GM18867 (cell line): Measurements from ENCODE around the gene GLI3.

ENCODE experiments used
- ATAC-seq: cut with Tn5 transposase; IDR thresholded peaks from one replicate; pipeline ENCODE4 v1.9.1; 2021; ENCODE audit warnings: mild to moderate bottlenecking, moderate library complexity; ENCODE audit not compliant: unreplicated experiment

The GLI3 gene

GRCh38 chr7:41940760-41941343, 296.2 kb downstream of the GLI3 start:
- ATAC-seq: peak; percentile 85

GRCh38 chr7:41938371-41938770, 298.6 kb downstream of the GLI3 start:
- no peak for ATAC-seq

GRCh38 chr7:41933427-41933826, 303.6 kb downstream of the GLI3 start:
- no peak for ATAC-seq

GRCh38 chr7:41931263-41931646, 305.8 kb downstream of the GLI3 start:
- ATAC-seq: peak; percentile 42

- peak; percentile 82 for ATAC-seq
These were observed 306.3 kb downstream of the GLI3 start for GRCh38 chr7:41930538-41931262.

GRCh38 chr7:41928781-41929180, 308.2 kb downstream of the GLI3 start:
- ATAC-seq: no peak

GRCh38 chr7:41928166-41928565, 308.8 kb downstream of the GLI3 start:
- ATAC-seq: no peak

GRCh38 chr7:41927380-41927779, 309.6 kb downstream of the GLI3 start:
- no peak for ATAC-seq

- ATAC-seq: no peak
These were observed 311.1 kb downstream of the GLI3 start for GRCh38 chr7:41925946-41926345.

- no peak for ATAC-seq
These were observed 312.2 kb downstream of the GLI3 start for GRCh38 chr7:41924796-41925195.

- ATAC-seq: no peak
These were observed 314.6 kb downstream of the GLI3 start for GRCh38 chr7:41922373-41922772.

- no peak for ATAC-seq
These were observed 315.5 kb downstream of the GLI3 start for GRCh38 chr7:41921453-41921981.

- ATAC-seq: no peak
These were observed 318.4 kb downstream of the GLI3 start for GRCh38 chr7:41918597-41918996.

GRCh38 chr7:41916450-41916927, 320.5 kb downstream of the GLI3 start:
- ATAC-seq: no peak

- no peak for ATAC-seq
These were observed 321.1 kb downstream of the GLI3 start for GRCh38 chr7:41915871-41916270.

- no peak for ATAC-seq
These were observed 324.0 kb downstream of the GLI3 start for GRCh38 chr7:41912851-41913567.

GRCh38 chr7:41912426-41912825, 324.6 kb downstream of the GLI3 start:
- ATAC-seq: no peak

GRCh38 chr7:41911792-41912191, 325.2 kb downstream of the GLI3 start:
- ATAC-seq: no peak
